Muscle layer of duodenum (tissue), 2 donors: ENCODE results near the gene C4BPA.

Experiments used
- H3K27ac ChIP-seq: one replicate; pipeline ENCODE4 v1.7.0; 2013; ENCODE audit warnings: mild to moderate bottlenecking, low read length
- H3K27me3 ChIP-seq: one replicate; pipeline ENCODE4 v1.7.0; 2013; ENCODE audit warnings: low read depth, mild to moderate bottlenecking, control low read depth, low read length
- H3K36me3 ChIP-seq, 2 donors: one replicate each; pipeline ENCODE4 v1.7.0; 2013; ENCODE audit warnings: low read length in 2 of 2, control low read depth in 1 of 2, mild to moderate bottlenecking in 1 of 2; ENCODE audit not compliant: insufficient read depth in 2 of 2, control insufficient read depth in 1 of 2
- H3K4me1 ChIP-seq, 2 donors: one replicate each; pipeline ENCODE4 v1.7.0; 2013; ENCODE audit warnings: low read length in 2 of 2, mild to moderate bottlenecking in 2 of 2, control low read depth in 1 of 2, moderate library complexity in 1 of 2; ENCODE audit not compliant: insufficient read depth in 2 of 2, control insufficient read depth in 1 of 2
- H3K4me3 ChIP-seq, 2 donors: one replicate each; pipeline ENCODE4 v1.7.0; 2013; ENCODE audit warnings: low read length in 2 of 2, low read depth in 1 of 2, mild to moderate bottlenecking in 1 of 2
- H3K9me3 ChIP-seq, 2 donors: one replicate each; pipeline ENCODE4 v1.7.0; 2013; ENCODE audit warnings: low read length in 2 of 2, control low read depth in 1 of 2, mild to moderate bottlenecking in 1 of 2; ENCODE audit not compliant: control insufficient read depth in 1 of 2
- donor health status: healthy.

The C4BPA gene

DNA sequence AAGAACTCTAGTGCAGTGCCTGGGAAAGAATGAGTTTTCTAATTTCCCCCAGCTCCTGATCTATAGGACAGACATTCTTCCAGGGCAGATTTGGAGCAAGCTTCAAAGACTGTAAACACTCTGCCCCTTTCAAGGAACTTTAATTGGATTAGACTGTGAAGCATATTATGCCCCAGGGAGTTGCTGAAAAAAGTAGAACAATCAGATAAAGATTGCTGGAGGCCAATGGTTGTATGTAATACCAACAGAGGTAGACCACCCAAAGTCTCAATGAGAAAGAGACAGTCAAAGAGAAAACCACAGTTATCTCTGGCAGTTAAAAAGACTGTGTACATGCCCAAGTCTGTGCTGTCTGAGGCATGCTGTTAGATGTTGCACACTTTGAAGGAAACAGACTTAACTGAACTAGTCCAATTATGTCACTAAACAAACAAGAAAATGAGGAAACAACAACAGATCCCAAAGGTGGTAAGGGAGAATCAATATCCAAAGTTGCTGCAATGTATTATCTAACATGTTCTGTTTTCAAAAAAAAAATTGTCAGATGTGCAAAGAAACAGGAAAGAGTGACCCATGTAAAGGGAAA is 24.4 kb downstream of the C4BPA start:
- Histone ChIP-seq H3K36me3 (peaks cover 0 to 22% of the 10 kb centered on the region in 2 donors), H3K4me3 (no peak overlapping the region), H3K4me1 (no peaks in the 10 kb centered on the region), H3K27ac (no peak overlapping the region), H3K9me3 (peaks cover 10 to 21% of the 10 kb centered on the region in 2 donors), H3K27me3 (no peaks in the 10 kb centered on the region)

DNA sequence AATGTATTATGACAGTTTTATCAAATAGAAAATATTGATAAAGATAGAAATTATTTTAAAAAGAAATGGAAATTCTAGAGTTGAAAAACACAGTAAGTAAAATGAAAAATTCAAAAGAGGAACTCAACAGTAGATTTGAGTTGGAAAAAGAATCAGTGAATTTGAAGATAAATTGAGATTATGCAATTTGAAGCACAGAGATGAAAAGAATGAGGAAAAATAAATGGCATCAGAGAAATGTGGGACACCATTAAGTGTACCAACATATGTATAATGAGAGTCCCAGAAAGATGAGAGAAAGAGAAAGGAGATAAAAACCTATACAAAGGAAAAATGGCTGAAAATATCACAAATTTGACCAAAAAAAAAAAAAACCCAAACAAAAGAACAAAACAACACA is 25.0 kb downstream of the C4BPA start:
- Histone ChIP-seq H3K36me3 (peaks cover 0 to 18% of the 10 kb centered on the region in 2 donors), H3K27me3 (no peaks in the 10 kb centered on the region), H3K4me3 (peak overlapping the region in 1 of 2 donors; percentile 10), H3K4me1 (no peaks in the 10 kb centered on the region), H3K27ac (no peak overlapping the region), H3K9me3 (peaks cover 10 to 21% of the 10 kb centered on the region in 2 donors)

DNA sequence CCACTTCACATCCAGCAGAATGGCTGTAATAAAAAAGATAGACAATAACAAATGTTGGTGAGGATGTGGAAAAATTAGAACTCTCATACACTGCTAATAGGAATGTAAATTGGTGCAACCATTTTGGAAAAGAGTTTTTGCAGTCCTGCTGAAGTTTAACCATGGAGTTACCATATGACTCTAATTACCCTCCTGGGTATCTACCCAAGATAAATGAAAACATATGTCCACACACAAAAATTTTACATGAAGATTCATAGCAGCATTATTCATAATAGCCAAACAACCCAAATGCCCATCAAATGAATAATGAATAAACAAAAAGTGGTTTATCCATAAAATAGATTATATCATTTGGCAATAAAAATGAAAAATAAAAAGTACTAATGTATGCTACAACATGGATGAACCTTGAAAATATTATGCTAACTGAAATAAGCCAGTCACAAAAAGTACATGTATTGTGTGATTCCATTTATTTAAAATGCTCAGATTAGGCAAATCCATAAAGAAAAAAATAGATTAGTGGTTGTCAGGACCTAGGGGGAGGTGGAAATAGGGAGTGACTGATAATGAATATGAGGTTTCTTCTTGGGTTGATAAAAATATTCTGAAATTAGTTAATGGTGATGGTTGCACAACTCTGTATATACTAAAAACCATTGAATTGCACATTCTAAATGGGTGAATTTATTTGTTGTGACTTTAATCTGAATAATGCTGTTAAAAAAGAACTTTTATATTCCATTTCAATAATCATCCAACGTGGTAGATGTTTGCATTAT is 26.4 kb downstream of the C4BPA start:
- peaks cover 0 to 11% of the 10 kb centered on the region in 2 donors for H3K36me3 ChIP-seq
- H3K9me3 ChIP-seq: peaks cover 10 to 19% of the 10 kb centered on the region in 2 donors
- no peak overlapping the region for H3K4me3 ChIP-seq
- no peak overlapping the region for H3K27ac ChIP-seq
- no peaks in the 10 kb centered on the region for H3K4me1 ChIP-seq
- no peaks in the 10 kb centered on the region for H3K27me3 ChIP-seq

DNA sequence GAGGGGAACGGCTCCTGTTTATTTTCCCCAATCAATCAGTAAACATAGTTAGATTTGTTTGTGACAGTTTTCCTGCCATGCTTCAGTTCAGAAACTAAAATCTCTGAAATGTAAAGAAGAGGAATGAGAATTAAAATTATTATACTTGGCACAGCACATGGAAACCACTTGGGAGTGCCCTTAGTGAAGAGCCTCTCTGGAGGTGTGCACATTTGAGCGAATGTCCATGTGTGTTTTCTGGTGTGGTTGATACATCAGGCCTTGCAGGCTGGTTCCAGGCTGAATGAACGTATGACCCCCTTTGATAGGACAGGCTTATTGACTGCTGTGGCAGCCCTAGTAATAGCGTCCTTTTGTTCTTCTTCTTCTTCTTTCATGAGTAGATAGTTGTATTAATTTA is 27.1 kb downstream of the C4BPA start:
- Histone ChIP-seq H3K9me3 (peaks cover 10 to 16% of the 10 kb centered on the region in 2 donors), H3K4me3 (no peak overlapping the region), H3K36me3 (peaks cover 0 to 9% of the 10 kb centered on the region in 2 donors), H3K27me3 (no peaks in the 10 kb centered on the region), H3K27ac (no peak overlapping the region), H3K4me1 (no peaks in the 10 kb centered on the region)

DNA sequence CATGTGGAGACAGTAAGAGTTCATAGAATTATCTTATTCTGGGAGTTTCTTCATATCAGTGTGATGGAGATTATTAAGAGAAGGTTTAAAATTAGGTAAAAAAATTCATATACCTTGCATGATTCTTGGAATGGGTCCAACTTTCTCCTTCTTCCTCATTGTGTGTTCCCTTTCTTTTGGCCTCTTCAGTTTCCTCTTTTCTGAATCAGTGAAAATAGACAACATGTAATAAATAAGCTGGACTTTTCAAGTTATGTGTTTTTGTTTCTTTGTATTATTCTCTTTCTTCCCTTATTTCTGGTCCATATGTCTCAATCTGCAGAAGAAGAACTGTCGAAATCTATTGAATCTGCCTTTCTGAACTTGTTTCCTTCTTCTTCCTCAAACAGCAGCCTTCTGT is 30.5 kb downstream of the C4BPA start:
- Histone ChIP-seq H3K27me3 (no peaks in the 10 kb centered on the region), H3K4me1 (no peaks in the 10 kb centered on the region), H3K36me3 (peaks cover 0 to 6% of the 10 kb centered on the region in 2 donors), H3K27ac (no peak overlapping the region), H3K9me3 (peaks cover 5% of the 10 kb centered on the region in 2 donors), H3K4me3 (no peak overlapping the region)

DNA sequence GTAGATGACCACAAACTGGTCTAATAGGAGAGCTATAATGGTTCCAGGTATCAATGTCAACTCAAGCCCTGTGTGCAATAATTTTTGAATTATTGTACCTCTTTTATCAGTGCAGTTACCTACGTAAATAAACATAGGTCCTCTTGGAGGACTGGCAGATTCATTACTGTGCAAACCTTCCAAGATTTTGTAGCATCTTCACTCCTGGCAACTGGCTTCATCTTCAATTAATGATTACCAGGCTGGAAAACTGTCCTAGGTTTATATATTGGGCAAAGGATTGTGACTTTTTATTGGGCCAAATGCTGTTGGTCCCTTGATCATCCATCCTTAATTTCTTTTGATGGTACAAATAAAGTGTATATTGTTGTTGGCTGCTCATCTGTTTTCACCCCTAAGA is 35.6 kb downstream of the C4BPA start:
- Histone ChIP-seq H3K27ac (no peak overlapping the region), H3K27me3 (no peaks in the 10 kb centered on the region), H3K36me3 (no peaks in the 10 kb centered on the region), H3K4me1 (no peaks in the 10 kb centered on the region), H3K4me3 (no peak overlapping the region), H3K9me3 (no peaks in the 10 kb centered on the region)

DNA sequence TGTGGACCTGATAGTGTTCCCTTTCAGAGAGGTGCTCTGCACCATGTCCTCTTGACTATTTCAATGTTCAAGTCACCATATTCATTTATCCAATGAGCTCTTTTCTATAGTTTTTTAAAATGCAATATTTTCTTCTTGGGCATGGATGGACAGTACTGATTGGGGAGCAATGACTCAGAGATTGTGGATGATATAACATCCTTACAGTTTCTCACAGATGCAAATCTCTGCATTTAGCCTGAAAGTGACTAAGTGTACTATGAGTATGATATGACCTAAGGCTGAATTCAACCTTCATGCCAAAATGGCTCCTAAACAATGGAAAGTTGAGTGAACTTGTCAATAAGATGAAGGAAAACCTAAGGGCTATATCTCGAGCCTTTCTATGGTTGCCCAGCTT is 36.5 kb downstream of the C4BPA start:
- Histone ChIP-seq H3K9me3 (no peaks in the 10 kb centered on the region), H3K36me3 (no peaks in the 10 kb centered on the region), H3K27me3 (no peaks in the 10 kb centered on the region), H3K27ac (no peak overlapping the region), H3K4me1 (no peaks in the 10 kb centered on the region), H3K4me3 (no peak overlapping the region)

DNA sequence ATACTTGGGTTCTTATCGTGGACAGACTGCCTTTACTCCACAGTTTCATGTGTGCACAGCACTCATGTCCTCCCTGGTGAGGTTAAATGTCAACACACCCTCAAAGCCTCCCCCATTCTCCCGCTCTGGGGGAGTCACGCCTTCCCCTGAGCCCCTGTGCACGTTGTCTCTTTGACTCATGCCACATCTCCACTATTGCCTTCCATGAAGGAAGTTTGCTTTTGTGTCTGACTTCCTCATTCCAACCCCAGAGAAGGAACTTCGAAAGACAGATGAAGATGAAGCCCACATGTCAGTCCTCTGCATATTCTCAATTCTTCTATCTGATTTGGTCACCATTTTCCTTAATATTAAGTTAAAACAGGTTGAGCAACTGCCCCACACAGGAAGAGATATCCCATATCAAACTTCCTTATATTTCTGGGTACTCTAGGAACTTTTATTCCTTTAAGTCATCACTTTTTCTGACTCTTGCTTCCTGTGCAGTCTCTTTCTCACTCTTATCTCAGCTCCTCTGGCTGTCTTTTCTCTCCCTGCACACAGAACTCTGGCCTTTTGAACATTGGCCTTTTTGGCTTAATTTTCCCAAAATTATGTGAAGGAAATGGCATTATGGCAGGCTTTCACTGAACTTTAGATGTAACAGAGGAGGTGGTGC is 41.5 kb downstream of the C4BPA start:
- H3K27ac ChIP-seq: no peak overlapping the region
- H3K27me3 ChIP-seq: no peaks in the 10 kb centered on the region
- H3K4me1 ChIP-seq: no peaks in the 10 kb centered on the region
- no peaks in the 10 kb centered on the region for H3K9me3 ChIP-seq
- H3K4me3 ChIP-seq: no peak overlapping the region
- H3K36me3 ChIP-seq: no peaks in the 10 kb centered on the region

DNA sequence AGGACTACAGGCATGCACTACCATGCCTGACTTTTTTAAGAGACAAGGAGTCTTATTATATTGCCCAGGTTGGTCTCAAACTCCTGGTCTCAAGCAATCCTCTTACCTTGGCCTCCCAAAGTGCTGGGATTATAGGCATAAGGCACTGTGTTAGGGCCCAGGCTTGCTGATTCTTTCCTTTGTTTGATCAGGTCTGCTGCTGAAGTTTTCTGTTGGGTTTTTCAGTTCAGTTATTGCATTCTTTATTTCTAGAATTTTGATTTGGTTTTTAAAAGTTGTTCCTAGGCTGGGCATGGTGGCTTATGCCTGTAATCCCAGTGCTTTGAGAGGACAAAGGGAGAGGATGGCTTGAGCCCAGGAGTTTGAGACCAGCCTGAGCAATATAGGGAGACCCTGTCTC is 47.9 kb downstream of the C4BPA start:
- no peaks in the 10 kb centered on the region for H3K27me3 ChIP-seq
- peaks cover 0 to 7% of the 10 kb centered on the region in 2 donors for H3K36me3 ChIP-seq
- H3K4me3 ChIP-seq: no peak overlapping the region
- no peaks in the 10 kb centered on the region for H3K4me1 ChIP-seq
- no peak overlapping the region for H3K27ac ChIP-seq
- peaks cover 0 to 16% of the 10 kb centered on the region in 2 donors for H3K9me3 ChIP-seq

DNA sequence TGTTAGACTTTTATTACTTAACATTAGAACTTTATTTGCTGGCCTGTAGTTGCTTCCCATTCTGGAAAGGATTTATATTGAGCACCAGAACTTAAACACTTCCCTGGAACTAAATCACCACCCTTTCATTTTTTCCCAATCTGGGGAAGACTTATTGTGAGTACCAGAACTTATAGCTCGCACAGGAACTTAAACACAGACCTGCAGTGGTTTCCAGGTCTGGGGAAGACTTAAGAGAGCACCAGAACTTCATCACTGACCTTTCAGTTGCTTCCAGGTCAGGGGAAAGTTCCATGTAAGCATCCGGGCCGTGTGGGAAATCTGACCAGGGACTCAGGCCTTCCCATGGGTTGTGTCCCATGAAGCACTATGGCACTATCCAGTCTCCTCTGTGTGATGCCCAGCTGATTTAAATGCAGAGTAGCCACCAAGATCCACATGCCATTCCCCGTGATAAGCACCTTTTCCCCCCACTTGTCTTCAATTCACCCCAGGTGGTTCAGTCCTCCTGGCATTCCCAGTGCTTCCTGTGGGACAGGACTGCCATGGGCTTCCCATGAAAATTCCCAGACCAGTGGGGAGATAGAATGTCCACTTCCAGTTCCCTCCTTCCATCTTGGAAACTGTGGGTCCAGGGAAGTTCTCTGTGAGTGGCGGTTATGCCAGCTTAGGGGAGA is 48.9 kb downstream of the C4BPA start:
- Histone ChIP-seq H3K27ac (no peak overlapping the region), H3K4me3 (no peak overlapping the region), H3K4me1 (no peaks in the 10 kb centered on the region), H3K9me3 (peaks cover 0 to 19% of the 10 kb centered on the region in 2 donors), H3K27me3 (no peaks in the 10 kb centered on the region), H3K36me3 (peaks cover 0 to 7% of the 10 kb centered on the region in 2 donors)

DNA sequence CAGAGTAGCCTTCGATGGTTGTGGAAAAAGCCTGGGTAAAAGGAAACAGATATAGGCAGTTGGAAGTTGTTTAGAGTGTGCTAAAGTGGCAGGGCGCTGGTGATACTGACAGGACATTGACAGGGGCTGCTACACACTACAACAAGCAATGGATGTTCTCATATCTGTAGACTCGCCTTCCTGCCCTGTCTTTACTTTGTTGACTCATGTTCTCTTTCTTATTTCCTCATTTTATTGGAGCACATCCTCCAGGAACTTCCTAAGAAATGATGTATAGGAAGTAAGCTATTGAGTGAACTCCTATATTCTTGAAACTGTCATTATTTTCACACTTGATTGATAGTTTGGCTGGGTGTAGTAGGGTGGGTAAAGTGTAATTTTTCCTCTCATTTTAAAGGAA is 51.0 kb downstream of the C4BPA start:
- Histone ChIP-seq H3K36me3 (peaks cover 0 to 7% of the 10 kb centered on the region in 2 donors), H3K4me1 (no peaks in the 10 kb centered on the region), H3K9me3 (peaks cover 0 to 20% of the 10 kb centered on the region in 2 donors), H3K27ac (no peak overlapping the region), H3K27me3 (no peaks in the 10 kb centered on the region), H3K4me3 (no peak overlapping the region)
